ENCODE measurements around the gene PANK1.

The PANK1 gene

GRCh38 chr10:89643812-89644690 is 991 bp downstream of the PANK1 start (continued):
- TF ChIP-seq BCL6B (tag by site-specific recombination; IDR thresholded peaks at IDR 0.05) (no peak), REPIN1 (tag by site-specific recombination; IDR thresholded peaks at IDR 0.05; ENCODE audit: low read depth) (no peak), ZFP37 (tag by site-specific recombination; IDR thresholded peaks at IDR 0.05) (peak; percentile 64; the same call in 1 of the 2 replicates), ZNF132 (tag by site-specific recombination; IDR thresholded peaks at IDR 0.05; ENCODE audit: borderline replicate concordance) (no peak), ZNF692 (tag by site-specific recombination; IDR thresholded peaks at IDR 0.05) (peak; percentile 59; the same call in 1 of the 2 replicates), ZNF548 (tag by site-specific recombination; IDR thresholded peaks at IDR 0.05) (no peak), PBX3 (CRISPR knock-in tag; IDR thresholded peaks at IDR 0.05) (no peak), ZNF792 (tag by site-specific recombination; IDR thresholded peaks at IDR 0.05) (no peak), ZNF169 (tag by site-specific recombination; IDR thresholded peaks at IDR 0.05) (no peak), ZNF776 (tag by site-specific recombination; IDR thresholded peaks at IDR 0.05; ENCODE audit: borderline replicate concordance) (no peak), OVOL3 (tag by site-specific recombination; IDR thresholded peaks at IDR 0.05) (no peak), ZNF248 (tag by site-specific recombination; IDR thresholded peaks at IDR 0.05) (no peak), HOXD13 (CRISPR knock-in tag; IDR thresholded peaks at IDR 0.05; ENCODE audit: borderline replicate concordance) (no peak), EGR2 (tag by site-specific recombination; IDR thresholded peaks at IDR 0.05; ENCODE audit: low read depth) (peak; percentile 49), ZNF704 (tag by site-specific recombination; IDR thresholded peaks at IDR 0.05) (no peak), ZSCAN23 (tag by site-specific recombination; IDR thresholded peaks at IDR 0.05) (no peak), PRDM4 (tag by site-specific recombination; IDR thresholded peaks at IDR 0.05) (no peak), ZNF121 (tag by site-specific recombination; IDR thresholded peaks at IDR 0.05) (no peak; the same call in 1 of the 2 replicates), SALL2 (tag by site-specific recombination; IDR thresholded peaks at IDR 0.05; ENCODE audit: borderline replicate concordance) (no peak), HIC1 (tag by site-specific recombination; IDR thresholded peaks at IDR 0.05) (no peak), ZNF610 (tag by site-specific recombination; IDR thresholded peaks at IDR 0.05; ENCODE audit: borderline replicate concordance) (0 out of 2 replicates have a peak, but pooled peaks have one; percentile 62), SCRT1 (tag by site-specific recombination; IDR thresholded peaks at IDR 0.05; ENCODE audit: borderline replicate concordance) (no peak), FEZF1 (tag by site-specific recombination; IDR thresholded peaks at IDR 0.05) (no peak), ZNF362 (tag by site-specific recombination; IDR thresholded peaks at IDR 0.05) (peak; percentile 94), SETDB1 (IDR thresholded peaks at IDR 0.05; ENCODE audit: insufficient read length, low read length) (peak; percentile 43), PRDM1 (tag by site-specific recombination; IDR thresholded peaks at IDR 0.05) (peak; percentile 71; the same call in 1 of the 2 replicates), ZNF621 (tag by site-specific recombination; IDR thresholded peaks at IDR 0.05) (no peak), ZNF202 (tag by site-specific recombination; IDR thresholded peaks at IDR 0.05; ENCODE audit: borderline replicate concordance) (no peak), ZNF843 (tag by site-specific recombination; IDR thresholded peaks at IDR 0.05) (no peak)

All from HEK293 (cell line).